ENCODE data around the gene KCNH2. TPM values are rescaled to one million over a fixed set of nuclear protein-coding genes. Genes with fewer than 3 reads are reported as not detected.

KCNH2 gene
- total and polyA plus RNA-seq, 8 donors = 1.4 to 27.9 (median 3.9) TPM

GRCh38 chr7:150959739-150960734, 18.1 kb downstream of the KCNH2 start:
- no peak for FAIRE-seq
- no peak overlapping the region for H3K27ac ChIP-seq
- WGBS, 2 donors = 60 to 62% methylated on average over 24 of the region's 24 CpGs
- peak in 1 of 6 donors; percentile 41 for DNase-seq
- H3K4me3 ChIP-seq = no peak overlapping the region
- no peaks in the 10 kb centered on the region for H3K9me3 ChIP-seq
- no peaks in the 10 kb centered on the region for H3K4me1 ChIP-seq
- intact Hi-C loops (cut with DNase I) = no loop called here
- TF ChIP-seq, protein P1, sequence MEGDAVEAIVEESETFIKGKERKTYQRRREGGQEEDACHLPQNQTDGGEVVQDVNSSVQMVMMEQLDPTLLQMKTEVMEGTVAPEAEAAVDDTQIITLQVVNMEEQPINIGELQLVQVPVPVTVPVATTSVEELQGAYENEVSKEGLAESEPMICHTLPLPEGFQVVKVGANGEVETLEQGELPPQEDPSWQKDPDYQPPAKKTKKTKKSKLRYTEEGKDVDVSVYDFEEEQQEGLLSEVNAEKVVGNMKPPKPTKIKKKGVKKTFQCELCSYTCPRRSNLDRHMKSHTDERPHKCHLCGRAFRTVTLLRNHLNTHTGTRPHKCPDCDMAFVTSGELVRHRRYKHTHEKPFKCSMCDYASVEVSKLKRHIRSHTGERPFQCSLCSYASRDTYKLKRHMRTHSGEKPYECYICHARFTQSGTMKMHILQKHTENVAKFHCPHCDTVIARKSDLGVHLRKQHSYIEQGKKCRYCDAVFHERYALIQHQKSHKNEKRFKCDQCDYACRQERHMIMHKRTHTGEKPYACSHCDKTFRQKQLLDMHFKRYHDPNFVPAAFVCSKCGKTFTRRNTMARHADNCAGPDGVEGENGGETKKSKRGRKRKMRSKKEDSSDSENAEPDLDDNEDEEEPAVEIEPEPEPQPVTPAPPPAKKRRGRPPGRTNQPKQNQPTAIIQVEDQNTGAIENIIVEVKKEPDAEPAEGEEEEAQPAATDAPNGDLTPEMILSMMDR (IDR thresholded peaks at IDR 0.05) = no peak
- ATAC-seq = no peak
- no peaks in the 10 kb centered on the region for H3K27me3 ChIP-seq
- no peaks in the 10 kb centered on the region for H3K36me3 ChIP-seq

DNA sequence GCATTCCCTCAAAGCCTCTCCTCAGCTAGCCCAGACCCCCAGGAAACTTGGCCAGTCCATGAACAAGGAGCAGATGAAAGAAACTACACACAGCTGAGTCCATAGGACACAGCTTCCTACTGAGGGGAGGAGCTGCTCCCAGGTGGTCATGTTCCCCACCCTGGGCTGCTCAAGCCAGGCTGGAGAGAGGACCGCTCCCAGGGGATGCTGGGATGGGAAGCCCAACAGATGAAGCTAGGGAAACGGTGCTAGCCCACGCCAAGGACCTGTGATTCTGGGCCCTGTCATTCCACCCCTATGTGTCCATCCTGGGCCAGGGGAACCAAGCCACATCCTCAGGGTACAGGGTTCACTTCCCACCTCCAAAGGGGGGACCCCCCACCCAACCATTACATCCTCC, 19.0 kb downstream of the KCNH2 start:
- ATAC-seq (no peak), FAIRE-seq (no peak), DNase-seq (peak in 1 of 6 donors; percentile 25)
- Histone ChIP-seq H3K4me3 (no peak overlapping the region), H3K4me1 (no peaks in the 10 kb centered on the region), H3K9me3 (no peaks in the 10 kb centered on the region), H3K36me3 (no peaks in the 10 kb centered on the region), H3K27me3 (no peaks in the 10 kb centered on the region), H3K27ac (no peak overlapping the region)
- intact Hi-C loops (cut with DNase I) = no loop called here
- 46 to 60% methylated on average over 3 of the region's 3 CpGs for WGBS, 2 donors
- TF ChIP-seq, protein P1 (IDR thresholded peaks at IDR 0.05) = no peak

DNA sequence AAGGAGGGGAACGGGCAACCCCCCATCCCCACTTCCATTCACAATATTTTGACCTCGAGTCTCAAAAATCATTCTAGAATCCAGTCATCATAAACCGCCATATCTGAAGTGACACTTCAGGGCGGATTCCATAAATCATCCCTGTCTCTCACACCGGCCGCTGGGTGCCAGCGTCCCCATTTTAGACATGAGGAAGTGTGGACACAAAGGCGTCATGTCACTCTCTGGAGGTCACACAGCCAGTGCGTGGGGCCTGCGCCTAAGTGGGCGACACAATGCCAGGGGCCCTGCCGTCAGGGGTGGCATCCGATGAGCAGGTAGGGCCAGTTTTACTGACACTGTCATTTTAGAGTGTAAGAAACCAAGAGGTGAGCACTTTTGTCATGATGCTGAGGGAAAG, 19.5 kb downstream of the KCNH2 start:
- H3K27ac ChIP-seq = no peak overlapping the region
- DNase-seq (peak in 1 of 6 donors; percentile 45), FAIRE-seq (no peak), ATAC-seq (no peak)
- TF ChIP-seq, protein P1 (IDR thresholded peaks at IDR 0.05) = no peak
- H3K4me3 ChIP-seq = no peak overlapping the region
- H3K9me3 ChIP-seq = no peaks in the 10 kb centered on the region
- no peaks in the 10 kb centered on the region for H3K4me1 ChIP-seq
- no peaks in the 10 kb centered on the region for H3K27me3 ChIP-seq
- H3K36me3 ChIP-seq = no peaks in the 10 kb centered on the region
- WGBS, 2 donors = 53% methylated on average over 13 of the region's 13 CpGs
- intact Hi-C loops (cut with DNase I) = no loop called here

DNA sequence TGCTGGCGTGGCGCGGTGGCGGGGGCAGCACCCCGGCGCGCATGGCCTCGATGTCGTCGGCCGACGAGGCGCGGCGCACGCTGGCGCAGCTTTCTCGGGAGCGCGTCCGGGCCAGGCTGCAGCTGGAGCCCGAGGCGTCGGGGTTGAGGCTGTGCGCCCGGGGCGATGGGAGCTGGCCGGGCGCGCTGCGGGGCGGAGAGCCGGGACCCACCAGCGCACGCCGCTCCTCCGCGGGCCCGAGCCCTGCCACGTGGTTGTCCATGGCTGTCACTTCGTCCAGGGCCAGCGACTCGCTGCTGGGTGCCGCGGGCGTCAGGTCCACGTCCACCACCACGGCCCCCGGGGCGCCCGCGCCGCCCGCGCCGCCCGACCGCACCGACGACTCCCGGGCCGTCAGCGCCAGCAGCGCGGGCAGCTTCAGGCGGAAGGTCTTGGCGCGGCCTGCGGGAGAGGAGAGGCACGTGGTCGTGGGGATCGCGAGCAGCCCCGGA, 20.0 kb downstream of the KCNH2 start:
- Histone ChIP-seq H3K9me3 (no peaks in the 10 kb centered on the region), H3K4me1 (no peaks in the 10 kb centered on the region), H3K36me3 (no peaks in the 10 kb centered on the region), H3K27me3 (no peaks in the 10 kb centered on the region), H3K4me3 (no peak overlapping the region), H3K27ac (no peak overlapping the region)
- 28 to 31% methylated on average over 47 to 74 of the region's 74 CpGs for WGBS, 2 donors
- no peak for FAIRE-seq
- intact Hi-C loops (cut with DNase I) = no loop called here
- TF ChIP-seq, protein P1 (IDR thresholded peaks at IDR 0.05) = no peak
- DNase-seq = peak in 1 of 6 donors; percentile 47
- no peak for ATAC-seq

All from pancreas (tissue), 10 donors.